ENCODE measurements around the gene SMIM22.

GRCh38 chr16:4768549-4769305 is 26.4 kb upstream of the SMIM22 start:
- no peak for TF ChIP-seq BCL11A (IDR thresholded peaks at IDR 0.05; ENCODE audit: low read depth in 2 of 2, low read length in 2 of 2)
- TF ChIP-seq POLR2A (IDR thresholded peaks at IDR 0.05; ENCODE audit: control extremely low read depth in 1 of 2, low read depth in 2 of 2, low read length in 2 of 2), result peak in 1 of 2 experiments; percentile 72; a peak in 2 of 3 replicates
- peak; percentile 97 for TF ChIP-seq CHD2 (IDR thresholded peaks at IDR 0.05; ENCODE audit: low read length)
- no peak for TF ChIP-seq RFX5 (IDR thresholded peaks at IDR 0.05; ENCODE audit: borderline replicate concordance, low read depth, low read length)
- no peak for TF ChIP-seq CTCF (IDR thresholded peaks at IDR 0.05; ENCODE audit: control extremely low read depth in 1 of 3, insufficient read depth in 1 of 3, low read depth in 1 of 3, low read length in 3 of 3)
- TF ChIP-seq TEAD4 (IDR thresholded peaks at IDR 0.05; ENCODE audit: low read depth, low read length), result peak; percentile 32; the same call in 1 of the 2 replicates
- TF ChIP-seq SIRT6 (IDR thresholded peaks at IDR 0.05; ENCODE audit: low read length), result no peak
- no peak for TF ChIP-seq RAD21 (IDR thresholded peaks at IDR 0.05 in 1 of 2, conservative IDR thresholded peaks at IDR 0.05 in 1 of 2; ENCODE audit: low read depth in 2 of 2, low read length in 2 of 2)
- TF ChIP-seq MAX (IDR thresholded peaks at IDR 0.05), result no peak
- TF ChIP-seq CHD1 (IDR thresholded peaks at IDR 0.05; ENCODE audit: low read depth, low read length), result no peak
- no peak for TF ChIP-seq RBBP5 (IDR thresholded peaks at IDR 0.05; ENCODE audit: borderline replicate concordance, low read depth, low read length)
- no peak for TF ChIP-seq ASH2L (IDR thresholded peaks at IDR 0.05; ENCODE audit: low read length)
- TF ChIP-seq EZH2 (IDR thresholded peaks at IDR 0.05; ENCODE audit: low read depth, low read length, severe bottlenecking), result no peak

All from H1 (cell line).